Hepatocyte (in vitro differentiated cells): Measurements from ENCODE around the gene C1QTNF3.

Experiments used
- CTCF ChIP-seq: fragments of 200-600 bp; sonication (generic); IDR thresholded peaks from 2 replicates; pipeline ENCODE4 v1.5.1; 2016; ENCODE audit warnings: antibody characterized with exemption, mild to moderate bottlenecking; ENCODE audit not compliant: poor library complexity
- EZH2phosphoT487 ChIP-seq: fragments of 200-600 bp; sonication (generic); IDR thresholded peaks from one replicate; pipeline ENCODE4 v1.6.1; 2018; ENCODE audit warnings: antibody characterized with exemption, mild to moderate bottlenecking, low read depth, moderate library complexity; ENCODE audit not compliant: unreplicated experiment, severe bottlenecking

GRCh38 chr5:34038838-34039237, 4.2 kb downstream of the C1QTNF3 start:
- TF ChIP-seq CTCF (no peak), EZH2phosphoT487 (no peak)
